ENCODE measurements around the gene MYL4.
A peak's percentile ranks its signal among the peaks of the same experiment; 100 is the strongest.
"Not testable (repeated sequence)": the region's sequence is repeated elsewhere in the genome, so short reads cannot be mapped to it uniquely, and the experiment has no call there.

The MYL4 gene

DNA sequence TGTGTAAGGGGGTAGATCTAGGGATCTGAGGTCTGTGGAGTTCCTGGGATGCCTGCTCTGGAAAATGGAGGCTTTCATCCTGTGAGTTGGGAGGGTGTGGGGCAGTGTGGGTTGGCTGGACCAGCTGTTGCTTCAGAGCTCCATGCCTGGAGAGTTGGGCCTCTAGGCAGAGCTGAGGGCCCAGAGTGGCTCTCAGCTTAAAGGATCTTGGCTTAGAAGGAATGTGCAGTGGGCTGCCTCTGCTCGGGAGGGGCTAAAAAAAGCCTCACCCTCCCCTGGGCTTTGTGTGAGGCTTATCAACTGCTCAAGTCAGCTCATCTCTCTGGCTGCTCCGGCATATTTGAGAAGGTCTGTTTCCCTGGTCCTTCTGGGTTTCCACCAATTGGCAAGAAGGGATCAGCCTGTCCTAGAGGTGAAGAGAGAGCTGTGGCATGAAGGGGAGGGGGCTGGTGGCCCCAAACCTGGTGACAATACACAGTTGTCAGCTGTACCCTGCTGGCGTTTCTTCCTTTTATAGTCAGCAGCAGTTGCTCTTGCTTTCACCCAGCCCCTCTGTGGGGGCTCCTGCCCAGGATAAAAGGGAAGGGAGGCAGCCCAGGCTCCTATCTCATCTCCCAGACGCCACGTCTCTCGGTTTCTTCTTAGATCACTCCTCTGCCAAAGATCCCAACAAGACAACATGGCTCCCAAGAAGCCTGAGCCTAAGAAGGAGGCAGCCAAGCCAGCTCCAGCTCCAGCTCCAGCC, at the start of gene MYL4:
Gene MYL4, plus strand, starts transcription at position 605 of the 745 bp plus-strand sequence. Its CDS starts 75 bp downstream, at position 680.
- peak; percentile 52 for DNase-seq

DNA sequence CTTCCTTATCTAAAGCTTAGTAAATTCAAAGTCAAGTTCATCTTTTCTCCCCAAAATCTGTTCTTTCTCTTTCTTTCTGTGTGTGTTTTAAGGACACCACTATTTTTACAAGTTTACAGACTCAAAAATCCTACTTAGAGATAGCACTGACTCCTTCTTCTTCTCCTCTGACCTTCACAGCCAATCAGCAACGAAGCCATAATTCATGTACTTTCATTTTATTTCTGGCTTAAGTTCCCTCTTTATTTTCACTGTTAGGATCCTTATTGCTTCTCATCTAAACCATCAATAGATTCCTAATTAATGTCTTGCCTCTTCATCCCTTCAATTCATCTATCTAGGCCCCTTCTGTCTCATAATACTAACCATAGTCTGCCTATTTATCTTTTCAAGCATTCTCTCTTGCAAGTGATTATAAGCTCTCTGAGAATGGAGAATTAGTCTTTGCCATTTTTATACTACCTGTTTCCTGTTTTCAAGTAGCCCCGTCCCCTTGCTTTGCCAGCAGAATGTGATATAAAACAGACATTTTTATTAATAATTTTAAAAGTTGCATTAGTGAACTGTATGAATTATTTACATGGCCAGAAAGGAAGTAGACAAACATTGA, 47.0 kb upstream of the MYL4 start:
- DNase-seq = no peak

GRCh38 chr17:47164263-47164662, 44.9 kb upstream of the MYL4 start:
- DNase-seq = no peak

GRCh38 chr17:47165137-47165536, 44.0 kb upstream of the MYL4 start:
- DNase-seq = no peak

DNA sequence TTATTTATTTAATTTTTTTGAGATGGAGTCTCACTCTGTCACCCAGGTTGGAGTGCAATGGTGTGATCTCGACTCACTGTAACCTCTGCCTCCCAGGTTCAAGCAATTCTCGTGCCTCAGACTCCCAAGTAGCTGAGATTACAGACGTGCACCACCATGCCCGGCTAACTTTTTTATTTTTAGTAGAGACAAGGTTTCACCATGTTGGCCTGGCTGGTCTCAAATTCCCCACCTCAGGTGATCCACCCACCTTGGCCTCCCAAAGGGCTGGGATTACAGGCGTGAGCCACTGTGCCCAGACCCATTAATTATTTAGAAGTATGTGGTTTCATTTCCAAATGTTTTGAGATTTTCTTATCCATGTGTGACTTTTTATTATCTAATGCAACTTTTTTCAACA, 42.3 kb upstream of the MYL4 start:
- DNase-seq = not testable (repeated sequence)

DNA sequence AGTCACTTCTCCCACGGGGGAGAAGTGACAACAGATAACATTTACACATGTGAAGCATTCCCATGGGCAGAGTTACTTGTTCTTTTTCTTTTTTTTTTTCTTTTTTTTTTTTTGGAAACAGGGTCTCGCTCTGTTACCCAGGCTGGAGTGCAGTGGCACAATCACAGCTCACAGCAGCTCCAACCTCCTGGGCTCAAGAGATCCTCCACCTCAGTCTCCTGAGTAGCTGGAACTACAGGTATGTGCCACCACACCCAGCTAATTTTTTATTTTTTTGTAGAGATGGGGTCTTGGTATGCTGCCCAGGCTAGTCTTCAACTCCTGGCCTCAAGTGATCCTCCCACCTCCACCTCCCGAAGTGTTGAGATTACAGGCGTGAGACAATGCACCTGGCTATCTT, 40.3 kb upstream of the MYL4 start:
- not testable (repeated sequence) for DNase-seq

DNA sequence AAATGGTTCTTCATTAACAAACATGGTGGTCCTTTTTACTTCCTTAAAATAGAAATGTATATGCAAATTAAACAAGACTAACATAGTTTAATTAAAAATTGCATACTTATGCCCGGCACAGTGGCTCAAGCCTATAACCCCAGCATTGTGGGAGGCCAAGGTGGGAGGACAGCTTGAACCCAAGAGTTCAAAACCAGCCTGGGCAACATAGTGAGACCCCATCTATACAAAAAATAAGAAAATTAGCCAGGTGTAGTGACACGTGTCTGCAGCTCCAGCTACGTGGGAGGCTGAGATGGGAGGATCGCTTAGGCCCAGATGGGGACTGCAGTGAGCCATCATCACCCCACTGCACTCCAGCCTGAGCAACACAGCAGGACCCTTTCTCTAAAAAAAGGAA, 38.4 kb upstream of the MYL4 start:
- DNase-seq = no peak

- no peak for DNase-seq
Measured at GRCh38 chr17:47172696-47173565, 36.2 kb upstream of the MYL4 start.

GRCh38 chr17:47174823-47175222, 34.3 kb upstream of the MYL4 start:
- DNase-seq = not testable (repeated sequence)

GRCh38 chr17:47176389-47176826, 32.7 kb upstream of the MYL4 start:
- DNase-seq = no peak

DNA sequence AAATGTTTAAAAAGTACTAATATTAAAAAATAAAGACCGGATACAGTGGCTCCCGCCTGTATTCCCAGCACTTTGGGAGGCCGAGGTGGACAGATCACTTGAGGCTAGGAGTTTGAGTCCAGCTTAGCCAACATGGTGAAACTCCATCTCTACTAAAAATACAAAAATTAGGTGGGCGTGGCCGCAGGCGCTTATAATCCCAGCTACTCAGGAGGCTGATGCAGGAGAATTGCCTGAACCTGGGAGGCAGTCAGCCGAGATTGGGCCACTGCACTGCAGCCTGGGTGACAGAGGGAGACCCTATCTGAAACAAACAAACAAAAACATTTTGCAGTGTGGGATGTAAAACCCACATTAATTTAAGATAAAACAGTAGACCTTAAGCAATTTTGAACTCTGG, 31.9 kb upstream of the MYL4 start:
- no peak for DNase-seq

DNA sequence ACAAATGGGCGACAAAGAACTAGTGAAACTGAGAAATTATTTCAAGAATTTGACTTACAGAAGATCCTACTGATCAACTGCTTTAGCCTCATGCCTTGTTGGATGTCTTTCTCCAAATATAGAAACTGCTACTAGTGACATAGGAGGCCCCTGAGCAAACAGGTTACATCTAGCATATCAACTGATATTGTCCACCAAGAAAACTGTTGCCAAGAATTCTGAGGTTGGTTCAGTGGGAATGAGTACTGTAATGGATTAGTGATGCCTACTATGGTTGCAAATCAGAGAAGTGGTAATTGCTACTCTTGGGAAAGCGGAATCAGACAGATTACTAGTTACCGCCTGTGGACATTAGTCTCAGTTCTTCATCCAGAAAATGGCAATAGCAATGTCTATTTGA, 30.0 kb upstream of the MYL4 start:
- DNase-seq = no peak

DNA sequence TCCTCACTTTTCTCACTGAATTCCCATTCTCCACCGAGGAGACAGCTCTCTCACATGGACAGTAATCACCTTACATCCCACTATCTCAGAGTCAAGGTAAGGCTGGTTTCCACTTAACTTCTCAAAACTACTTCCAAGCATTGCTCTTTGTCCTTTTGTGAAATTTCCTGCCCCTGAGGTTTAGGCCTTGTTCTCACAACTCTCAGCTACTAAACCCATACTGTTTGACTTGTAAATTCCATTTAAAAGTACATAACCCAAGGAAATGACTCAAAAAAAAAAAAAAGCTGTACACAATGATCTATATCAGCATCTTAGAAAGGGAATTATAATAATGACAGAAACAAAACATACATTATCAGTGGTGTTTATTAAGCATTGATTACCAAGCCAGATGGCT, 28.8 kb upstream of the MYL4 start:
- DNase-seq = no peak

GRCh38 chr17:47180988-47181387, 28.2 kb upstream of the MYL4 start:
- DNase-seq = not testable (repeated sequence)

DNA sequence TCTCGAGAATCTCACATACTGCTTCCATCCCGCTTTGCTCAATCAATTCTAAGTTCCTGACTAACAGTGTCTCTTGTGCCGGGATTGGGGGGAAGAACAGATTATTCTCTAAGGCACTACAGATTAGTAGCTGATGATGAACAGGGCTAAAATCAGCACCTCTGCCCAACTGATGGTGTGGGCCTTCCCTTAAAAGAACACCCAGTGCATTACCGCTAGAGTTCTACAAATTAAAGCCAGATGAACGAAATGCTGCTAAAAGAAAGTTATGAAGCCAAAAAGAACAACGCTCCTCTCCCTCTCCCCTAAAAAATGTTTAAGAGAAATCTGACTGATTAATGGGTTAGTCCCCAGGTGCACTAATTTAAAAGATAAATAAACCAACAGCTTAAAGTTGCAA, 24.5 kb upstream of the MYL4 start:
- no peak for DNase-seq

DNA sequence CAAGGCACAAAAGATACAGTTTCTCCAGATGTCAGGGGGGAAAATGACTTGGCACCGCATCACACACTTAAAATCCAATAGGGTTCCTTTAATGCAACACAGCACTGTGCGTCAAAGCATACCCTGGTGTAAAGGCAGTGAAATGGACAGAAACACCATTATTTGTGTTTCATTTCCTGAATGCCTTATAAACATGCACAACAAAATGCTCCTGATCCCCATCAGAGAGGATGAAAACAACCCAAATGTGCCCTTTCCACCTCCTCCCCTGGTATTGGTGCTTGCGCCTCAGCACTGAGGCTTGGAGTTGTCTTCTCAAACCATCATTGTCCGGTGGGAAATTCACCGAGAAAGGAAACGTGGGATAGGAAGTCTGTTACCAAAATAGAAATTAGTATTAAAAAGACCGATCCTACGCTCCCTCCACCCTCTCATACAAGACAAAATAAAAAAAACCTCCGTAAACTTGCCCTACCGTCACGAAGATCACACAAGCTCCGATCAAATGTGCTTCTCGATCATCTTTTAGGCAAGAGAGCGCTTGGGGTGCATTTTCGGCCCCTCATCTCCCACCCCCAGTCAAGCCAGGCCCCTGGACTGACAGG, 20.8 kb upstream of the MYL4 start:
- DNase-seq = no peak

DNA sequence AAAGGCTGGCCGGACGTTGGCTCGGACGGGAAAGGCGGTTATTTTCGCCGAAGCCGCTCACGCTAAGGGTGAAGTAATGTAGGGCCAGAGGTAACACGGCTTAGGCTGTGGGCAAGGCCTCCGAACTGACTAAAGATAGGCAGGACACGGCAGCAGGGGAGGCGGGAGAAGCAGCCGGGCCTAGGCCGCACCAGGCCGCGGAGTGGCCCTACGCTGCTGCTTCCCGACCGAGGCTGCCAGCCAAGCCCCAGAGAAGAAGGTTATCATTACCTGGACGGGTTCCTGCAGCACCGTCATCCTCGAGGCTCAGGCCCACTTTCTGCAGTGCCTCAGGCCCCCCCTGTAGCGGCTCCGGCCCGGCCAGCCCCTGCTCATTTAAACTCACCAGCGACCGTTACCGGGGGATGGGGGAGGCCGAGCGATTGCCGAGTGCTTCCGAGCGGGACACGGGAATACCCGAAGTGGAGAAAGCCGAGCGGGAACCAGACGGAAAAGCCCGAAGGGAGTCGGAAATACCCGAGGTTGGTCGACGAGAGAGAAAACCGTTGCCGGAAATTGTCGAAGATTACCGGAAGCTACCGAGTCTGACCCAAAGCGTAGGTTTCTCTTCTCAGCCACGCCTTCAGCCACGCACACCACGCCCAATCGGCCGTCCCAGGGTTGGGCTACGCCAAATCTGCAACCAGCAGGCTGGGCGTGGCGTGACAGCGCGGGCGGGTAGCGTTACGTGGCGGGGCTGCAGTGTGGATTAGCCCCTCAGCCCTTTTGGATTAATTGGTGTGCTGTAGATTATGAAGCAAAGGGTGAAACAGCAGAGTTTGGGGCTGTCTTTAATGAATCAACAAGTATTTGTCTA, 20.0 kb upstream of the MYL4 start, which contains the start of gene CDC27:
Gene CDC27, minus strand, starts transcription at position 420 of the 856 bp plus-strand sequence. Its CDS starts 123 bp downstream, at position 297.
- DNase-seq = peak; percentile 100

DNA sequence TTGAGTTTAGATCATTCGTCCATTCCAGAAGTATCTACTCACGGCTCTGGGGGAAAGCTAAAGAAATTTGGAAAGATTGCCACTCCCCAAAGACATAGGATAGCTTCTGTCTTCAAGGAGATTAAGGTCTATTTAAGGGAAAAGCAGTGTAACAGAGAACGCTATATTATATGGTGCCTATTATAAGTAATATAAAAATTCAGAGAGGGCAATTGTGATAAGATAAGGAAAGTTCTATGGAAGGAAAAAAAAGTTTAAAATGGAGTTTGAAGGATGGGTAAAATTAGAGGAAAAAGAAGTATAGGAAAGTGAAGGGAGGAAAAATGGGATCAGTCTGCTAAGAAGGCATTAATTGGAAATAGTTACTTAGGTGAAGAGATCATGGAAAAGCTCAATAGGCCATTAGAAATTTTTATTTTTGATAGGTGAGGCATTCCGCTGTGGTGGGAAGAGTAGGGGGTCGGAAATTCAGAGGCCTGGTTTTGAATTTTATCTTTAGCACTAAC, 19.4 kb upstream of the MYL4 start:
- no peak for DNase-seq

GRCh38 chr17:47190243-47190642, 18.9 kb upstream of the MYL4 start:
- DNase-seq = no peak

DNA sequence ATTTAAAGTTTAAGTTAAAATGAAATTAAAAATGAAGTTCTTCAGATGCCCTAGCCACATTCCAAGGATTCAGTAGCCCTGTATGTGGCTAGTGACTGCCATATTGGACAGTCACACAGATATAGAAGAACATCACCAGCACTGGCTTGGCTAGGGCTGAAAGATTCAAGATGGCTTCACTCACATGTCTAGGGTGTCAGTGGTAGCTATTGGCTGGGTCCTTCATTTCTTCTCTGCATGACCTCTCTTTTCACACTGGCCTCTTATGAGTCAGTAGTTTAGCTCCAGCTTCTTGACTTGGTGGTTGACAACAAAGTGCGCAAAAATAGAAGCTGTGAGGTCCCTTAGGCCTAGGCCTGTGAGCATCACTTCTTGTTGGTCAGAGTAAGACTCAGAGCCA, 18.4 kb upstream of the MYL4 start:
- no peak for DNase-seq

DNA sequence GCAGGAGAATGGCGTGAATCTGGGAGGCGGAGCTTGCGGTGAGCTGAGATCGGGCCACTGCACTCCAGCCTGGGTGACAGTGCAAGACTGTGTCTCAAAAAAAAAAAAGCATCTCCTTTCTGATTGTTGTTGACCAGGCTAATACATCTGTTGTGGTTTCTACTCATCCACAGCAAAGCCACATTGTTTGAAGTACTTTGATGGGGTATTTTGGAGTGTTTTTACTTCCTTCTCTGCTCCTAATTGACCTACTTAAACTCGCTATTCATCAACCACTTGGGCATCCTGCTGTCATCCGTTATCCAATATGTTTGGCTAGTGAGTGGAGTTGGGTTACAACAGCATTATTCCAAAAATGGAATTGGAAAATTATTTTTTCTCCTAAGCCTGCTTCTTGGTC, 16.6 kb upstream of the MYL4 start:
- DNase-seq = no peak

Data from femur (tissue), 1 donor.